Body of pancreas (tissue), 4 donors: ENCODE data around the gene PLCH1. TPM values are rescaled to one million over a fixed set of nuclear protein-coding genes. Genes with fewer than 3 reads are reported as not detected.

ENCODE experiments used
- ATAC-seq: fragments of 150-250 bp; one replicate; pipeline ENCODE4 v1.9.1; 2016
- DNase-seq, 4 donors: peaks; one replicate each; pipeline ENCODE4 v3.0.0-alpha.2; 2019
- H3K27ac ChIP-seq, 4 donors: fragments of 200-600 bp; sonication (generic); 1 replicate in 3 of 4; 2 replicates in 1 of 4; pipeline versions ENCODE4 v1.5.1 to v1.6.1; 2016 to 2019; ENCODE audit warnings: mild to moderate bottlenecking in 1 of 4, mixed read lengths in 1 of 4, moderate library complexity in 1 of 4
- H3K27me3 ChIP-seq, 2 donors: fragments of 200-600 bp; sonication (generic); one replicate each; pipeline ENCODE4 v1.6.0; 2016; ENCODE audit warnings: mild to moderate bottlenecking in 1 of 2
- H3K36me3 ChIP-seq, 2 donors: fragments of 200-600 bp; sonication (generic); replicated peaks in 1 of 2; 2 replicates each; pipeline ENCODE4 v1.5.1; 2016; ENCODE audit warnings: low read depth in 2 of 2; ENCODE audit not compliant: insufficient read depth in 1 of 2
- H3K4me1 ChIP-seq: fragments of 200-600 bp; sonication (generic); one replicate; pipeline ENCODE4 v1.6.0; 2016
- H3K4me3 ChIP-seq, 2 donors: fragments of 200-600 bp; sonication (generic); 1 replicate in 1 of 2; 2 replicates in 1 of 2; pipeline ENCODE4 v1.5.1; 2016 to 2019
- H3K9me3 ChIP-seq, 3 donors: fragments of 200-600 bp; sonication (generic); 1 replicate in 2 of 3; 2 replicates in 1 of 3; pipeline ENCODE4 v1.5.1; 2016
- POLR2A ChIP-seq, 3 donors: fragments of 450-650 bp; IDR thresholded peaks; one replicate each; pipeline ENCODE4 v1.6.1; 2016; ENCODE audit warnings: antibody characterized with exemption in 3 of 3, mild to moderate bottlenecking in 2 of 3
- WGBS, 2 donors: methylation state at CpG; one replicate each; pipeline ENCODE4 v1.1.5; 2017; 5-methylcytosine and 5-hydroxymethylcytosine counted together
- intact Hi-C: fragments of 100-400 bp; cut with DNase I; formaldehyde crosslinking; loops from one replicate; pipeline ENCODE4 v1.15.1; 2023
- total RNA-seq, 2 donors: library from RNA; depleted of rRNA; stranded (reverse); fragments of >200 nt; gene quantifications; one replicate each; pipeline ENCODE4 v1.1.0, GENCODE V29; 2016
- TF ChIP-seq, protein P1 (sequence below), 7 experiments: fragments of 450-650 bp in 4 of 7; fragments of 200-600 bp in 3 of 7; sonication (generic) in 3 of 7; IDR thresholded peaks; one replicate each; pipeline ENCODE4 v1.5.1; 2016 to 2019; ENCODE audit warnings: antibody characterized with exemption in 7 of 7

Gene PLCH1
- total RNA-seq, 2 donors from 2014 or later: 3.0 to 5.2 TPM

DNA sequence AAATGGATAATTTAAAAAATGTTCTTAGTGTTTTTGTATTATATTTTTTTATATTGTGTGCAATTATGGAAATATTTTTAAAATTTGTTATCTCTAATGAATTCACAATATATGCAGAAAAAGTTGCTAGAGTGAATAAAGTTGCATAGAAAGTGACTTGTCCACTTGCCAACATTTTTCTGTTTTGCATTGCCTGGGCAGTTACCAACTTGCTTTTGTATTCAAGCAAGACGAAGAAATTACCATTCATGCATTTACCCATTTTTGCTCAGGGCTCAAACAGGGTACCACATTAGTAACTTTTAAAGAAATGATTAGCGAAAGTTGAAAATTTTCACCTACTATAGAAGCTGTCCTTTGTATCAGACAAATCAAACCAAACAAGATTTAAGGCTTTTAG lies 298.5 kb downstream of the PLCH1 start:
- ATAC-seq (no peak), DNase-seq (no peak)
- Histone ChIP-seq H3K27me3 (no peaks in the 10 kb centered on the region), H3K27ac (no peak overlapping the region), H3K4me3 (no peak overlapping the region), H3K9me3 (no peaks in the 10 kb centered on the region), H3K36me3 (no peaks in the 10 kb centered on the region), H3K4me1 (no peaks in the 10 kb centered on the region)
- WGBS, 2 donors: 87 to 89% methylated on average over 2 of the region's 2 CpGs
- no peak for TF ChIP-seq POLR2A (IDR thresholded peaks at IDR 0.05)
- TF ChIP-seq, protein P1, sequence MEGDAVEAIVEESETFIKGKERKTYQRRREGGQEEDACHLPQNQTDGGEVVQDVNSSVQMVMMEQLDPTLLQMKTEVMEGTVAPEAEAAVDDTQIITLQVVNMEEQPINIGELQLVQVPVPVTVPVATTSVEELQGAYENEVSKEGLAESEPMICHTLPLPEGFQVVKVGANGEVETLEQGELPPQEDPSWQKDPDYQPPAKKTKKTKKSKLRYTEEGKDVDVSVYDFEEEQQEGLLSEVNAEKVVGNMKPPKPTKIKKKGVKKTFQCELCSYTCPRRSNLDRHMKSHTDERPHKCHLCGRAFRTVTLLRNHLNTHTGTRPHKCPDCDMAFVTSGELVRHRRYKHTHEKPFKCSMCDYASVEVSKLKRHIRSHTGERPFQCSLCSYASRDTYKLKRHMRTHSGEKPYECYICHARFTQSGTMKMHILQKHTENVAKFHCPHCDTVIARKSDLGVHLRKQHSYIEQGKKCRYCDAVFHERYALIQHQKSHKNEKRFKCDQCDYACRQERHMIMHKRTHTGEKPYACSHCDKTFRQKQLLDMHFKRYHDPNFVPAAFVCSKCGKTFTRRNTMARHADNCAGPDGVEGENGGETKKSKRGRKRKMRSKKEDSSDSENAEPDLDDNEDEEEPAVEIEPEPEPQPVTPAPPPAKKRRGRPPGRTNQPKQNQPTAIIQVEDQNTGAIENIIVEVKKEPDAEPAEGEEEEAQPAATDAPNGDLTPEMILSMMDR (IDR thresholded peaks at IDR 0.05): no peak
- intact Hi-C loops: no loop called here

DNA sequence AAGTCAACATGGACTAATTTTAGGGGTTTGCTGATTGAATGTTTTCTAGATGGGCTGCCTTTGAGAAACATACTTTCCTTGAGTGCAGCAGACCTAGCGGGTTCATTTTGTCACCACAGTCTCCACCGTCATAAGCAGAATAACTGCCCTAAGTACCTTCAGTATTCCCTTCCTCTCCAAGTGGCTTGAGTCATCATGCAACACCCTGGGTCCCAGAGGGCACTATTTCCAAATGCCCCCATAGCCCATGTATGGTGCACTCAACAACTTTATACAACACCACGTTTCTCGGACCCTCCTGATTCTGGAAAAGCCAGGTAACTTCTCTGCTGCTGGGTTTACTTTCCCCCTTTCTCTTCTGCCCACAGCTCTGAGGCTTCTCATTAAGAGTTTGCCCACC lies 300.1 kb downstream of the PLCH1 start:
- whole genome bisulfite sequencing, 2 donors: 83 to 89% methylated on average over 4 of the region's 4 CpGs
- H3K4me1 ChIP-seq: no peaks in the 10 kb centered on the region
- no peak overlapping the region for H3K27ac ChIP-seq
- DNase-seq (no peak), ATAC-seq (no peak)
- TF ChIP-seq POLR2A (IDR thresholded peaks at IDR 0.05): no peak
- TF ChIP-seq, protein P1 (IDR thresholded peaks at IDR 0.05): no peak
- no peak overlapping the region for H3K4me3 ChIP-seq
- intact Hi-C loops: no loop called here
- H3K9me3 ChIP-seq: no peaks in the 10 kb centered on the region
- no peaks in the 10 kb centered on the region for H3K36me3 ChIP-seq
- H3K27me3 ChIP-seq: no peaks in the 10 kb centered on the region

DNA sequence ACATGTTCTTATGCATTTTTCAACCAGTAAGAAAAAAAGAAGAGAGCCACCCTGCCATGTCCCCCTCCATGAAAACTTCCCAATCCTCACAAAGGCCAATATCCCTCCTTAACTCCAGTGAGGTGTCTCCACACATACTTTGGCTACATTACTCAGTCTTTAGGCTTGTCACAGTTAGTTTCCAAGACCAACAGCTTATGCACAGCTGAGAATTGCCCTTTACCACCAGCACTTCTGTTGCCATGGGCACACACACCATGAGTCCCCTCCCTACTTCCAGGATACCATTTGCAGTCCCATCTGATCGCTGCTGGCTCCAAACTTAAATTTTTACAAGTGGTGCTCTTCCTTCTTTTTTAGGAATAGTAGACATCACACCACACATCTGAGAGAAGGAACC lies 301.1 kb downstream of the PLCH1 start:
- 84 to 94% methylated on average over 1 of the region's 1 CpG for WGBS, 2 donors
- H3K4me3 ChIP-seq: no peak overlapping the region
- H3K27ac ChIP-seq: no peak overlapping the region

DNA sequence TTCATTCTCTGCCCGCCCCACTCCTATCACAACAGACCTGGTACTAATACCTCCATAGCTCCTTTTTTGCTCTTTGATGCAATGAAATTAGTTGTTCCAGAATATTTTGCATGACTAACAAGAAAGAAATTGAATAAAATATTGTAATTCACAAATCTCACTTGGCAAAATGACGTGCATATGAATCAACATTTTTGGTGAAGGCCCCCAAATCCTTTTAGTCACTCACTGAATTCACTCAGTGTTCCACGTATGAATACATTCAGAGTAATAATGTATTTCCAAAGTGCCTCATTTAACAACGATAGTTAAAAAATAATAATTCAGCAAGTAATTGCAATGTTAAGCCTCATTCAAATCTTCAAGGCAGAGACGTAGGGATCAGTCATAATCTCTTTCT lies 302.8 kb downstream of the PLCH1 start:
- no peak for ATAC-seq
- intact Hi-C loops: no loop called here

More for the DNA sequence above, 301.1 kb downstream of the PLCH1 start:
- H3K36me3 ChIP-seq: no peaks in the 10 kb centered on the region
- no peaks in the 10 kb centered on the region for H3K4me1 ChIP-seq
- DNase-seq (no peak), ATAC-seq (no peak)
- H3K27me3 ChIP-seq: no peaks in the 10 kb centered on the region
- intact Hi-C loops: no loop called here
- no peaks in the 10 kb centered on the region for H3K9me3 ChIP-seq
- TF ChIP-seq POLR2A (IDR thresholded peaks at IDR 0.05): no peak
- TF ChIP-seq, protein P1 (IDR thresholded peaks at IDR 0.05): no peak

DNA sequence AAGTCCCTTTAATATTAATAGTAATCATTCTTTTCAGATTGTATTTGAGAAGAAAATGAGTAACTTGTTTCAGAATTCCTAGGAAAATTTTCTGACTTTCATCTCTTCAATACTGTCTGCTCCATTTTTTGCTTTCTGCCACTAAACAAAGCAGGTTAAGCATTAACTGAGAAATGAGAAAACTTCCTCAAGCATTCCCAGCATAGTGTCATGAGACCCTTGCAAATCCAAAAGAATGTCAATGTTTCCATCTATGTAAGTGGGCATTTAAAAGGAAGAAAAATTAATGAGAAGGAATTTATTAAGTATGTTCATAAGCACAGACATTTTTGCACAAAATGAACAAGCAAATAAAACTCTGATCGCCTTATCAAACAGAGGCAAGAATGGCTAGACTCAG lies 303.4 kb downstream of the PLCH1 start:
- Histone ChIP-seq H3K27ac (no peak overlapping the region), H3K4me3 (no peak overlapping the region), H3K9me3 (no peaks in the 10 kb centered on the region), H3K27me3 (no peaks in the 10 kb centered on the region), H3K36me3 (no peaks in the 10 kb centered on the region), H3K4me1 (no peaks in the 10 kb centered on the region)
- 53 to 54% methylated on average over 1 of the region's 1 CpG for WGBS, 2 donors
- no peak for ATAC-seq
- no peak for DNase-seq
- TF ChIP-seq POLR2A (IDR thresholded peaks at IDR 0.05): no peak
- TF ChIP-seq, protein P1 (IDR thresholded peaks at IDR 0.05): no peak
- intact Hi-C loops: no loop called here

More for the DNA sequence above, 302.8 kb downstream of the PLCH1 start:
- DNase-seq: no peak
- 68 to 83% methylated on average over 5 of the region's 5 CpGs for WGBS, 2 donors
- Histone ChIP-seq H3K36me3 (no peaks in the 10 kb centered on the region), H3K9me3 (no peaks in the 10 kb centered on the region), H3K4me1 (no peaks in the 10 kb centered on the region), H3K4me3 (no peak overlapping the region), H3K27me3 (no peaks in the 10 kb centered on the region), H3K27ac (no peak overlapping the region)
- TF ChIP-seq, protein P1 (IDR thresholded peaks at IDR 0.05): no peak
- no peak for TF ChIP-seq POLR2A (IDR thresholded peaks at IDR 0.05)
